SK-N-MC (cell line): Measurements from ENCODE around the gene BUB1B.

Experiments used
- EZH2 ChIP-seq: fragments of 200-600 bp; sonication (generic); IDR thresholded peaks from one replicate; pipeline ENCODE4 v1.6.1; 2017; ENCODE audit warnings: antibody characterized with exemption
- FOXP2 ChIP-seq: optimal IDR thresholded peaks from 2 replicates; pipeline ENCODE3; 2011; ENCODE audit warnings: mild to moderate bottlenecking, moderate library complexity; ENCODE audit not compliant: insufficient read depth; ENCODE audit errors: extremely low read length, control extremely low read depth
- POLR2AphosphoS5 ChIP-seq: IDR thresholded peaks from 2 replicates; pipeline ENCODE4 v1.6.1; 2012; ENCODE audit warnings: mild to moderate bottlenecking, low read depth, low read length, borderline replicate concordance

DNA sequence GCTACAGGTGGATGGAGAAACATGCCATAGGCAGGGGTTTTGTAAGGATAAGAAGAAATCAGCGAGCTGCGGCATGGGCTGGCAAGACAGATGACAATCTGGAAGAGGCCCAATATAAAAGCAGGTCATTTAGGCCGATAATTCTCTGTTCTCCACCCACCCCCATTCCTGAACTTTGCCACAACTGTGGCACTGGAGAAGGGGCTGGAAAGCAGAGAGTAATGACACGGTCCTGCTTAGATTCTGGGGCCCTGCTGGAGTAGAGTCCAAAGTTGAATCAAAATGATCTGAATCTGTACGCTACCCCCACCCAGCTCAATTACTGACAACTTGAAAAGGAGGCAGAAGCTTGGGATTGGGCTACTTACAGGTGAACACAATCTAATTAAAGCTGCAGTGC lies 18.4 kb upstream of the BUB1B start:
- TF ChIP-seq EZH2 (no peak), FOXP2 (no peak), POLR2AphosphoS5 (no peak)
